AG10803 (cell line): ENCODE measurements around the gene UROC1.

Source experiments
- DNase-seq: peaks from one replicate; pipeline ENCODE4 v3.0.0; 2010; ENCODE audit warnings: low read depth
- H3K4me3 ChIP-seq: 2 replicates; pipeline ENCODE4 v1.5.1; 2011; ENCODE audit warnings: mild to moderate bottlenecking, low read length, control low read depth
- CTCF ChIP-seq: conservative IDR thresholded peaks from 2 replicates; pipeline ENCODE4 v1.5.1; 2011; ENCODE audit warnings: mild to moderate bottlenecking, low read length, control low read depth, inconsistent platforms

UROC1 gene

GRCh38 chr3:126508564-126508964, 9.0 kb downstream of the UROC1 start:
- peak; percentile 40 for DNase-seq
- H3K4me3 ChIP-seq = no peak overlapping the region
- no peak for TF ChIP-seq CTCF

GRCh38 chr3:126507886-126508285, 9.7 kb downstream of the UROC1 start:
- no peak overlapping the region for H3K4me3 ChIP-seq
- no peak for TF ChIP-seq CTCF
- DNase-seq = no peak

GRCh38 chr3:126503701-126504100, 13.9 kb downstream of the UROC1 start:
- H3K4me3 ChIP-seq = no peak overlapping the region
- DNase-seq = no peak
- no peak for TF ChIP-seq CTCF

GRCh38 chr3:126502656-126503055, 14.9 kb downstream of the UROC1 start:
- no peak overlapping the region for H3K4me3 ChIP-seq
- no peak for DNase-seq
- TF ChIP-seq CTCF = no peak

GRCh38 chr3:126501736-126502135, 15.8 kb downstream of the UROC1 start:
- H3K4me3 ChIP-seq = no peak overlapping the region
- TF ChIP-seq CTCF = no peak
- no peak for DNase-seq

- DNase-seq = no peak
- H3K4me3 ChIP-seq = no peak overlapping the region
- TF ChIP-seq CTCF = no peak
These were observed 16.5 kb downstream of the UROC1 start for GRCh38 chr3:126501054-126501453.

- DNase-seq = no peak
- no peak overlapping the region for H3K4me3 ChIP-seq
- TF ChIP-seq CTCF = no peak
These were observed 17.6 kb downstream of the UROC1 start for GRCh38 chr3:126500016-126500415.
